Dermis microvascular lymphatic vessel endothelial cell (primary cell): Measurements from ENCODE around the gene PRSS56. TPM values are rescaled to one million over a fixed set of nuclear protein-coding genes. Genes with fewer than 3 reads are reported as not detected.

Experiments used
- DNase-seq, 2 donors: peaks; one replicate each; pipeline versions ENCODE4 v3.0.0 to v3.0.0-alpha.2; 2010; ENCODE audit warnings: low read depth in 2 of 2
- total RNA-seq: library from RNA; depleted of rRNA; stranded (reverse); fragments of >200 nt; gene quantifications from 2 replicates; pipeline ENCODE4 v1.2.1, GENCODE V29; 2014

Gene PRSS56
- total RNA-seq, 1 donor from 2014 or later: not detected

DNA sequence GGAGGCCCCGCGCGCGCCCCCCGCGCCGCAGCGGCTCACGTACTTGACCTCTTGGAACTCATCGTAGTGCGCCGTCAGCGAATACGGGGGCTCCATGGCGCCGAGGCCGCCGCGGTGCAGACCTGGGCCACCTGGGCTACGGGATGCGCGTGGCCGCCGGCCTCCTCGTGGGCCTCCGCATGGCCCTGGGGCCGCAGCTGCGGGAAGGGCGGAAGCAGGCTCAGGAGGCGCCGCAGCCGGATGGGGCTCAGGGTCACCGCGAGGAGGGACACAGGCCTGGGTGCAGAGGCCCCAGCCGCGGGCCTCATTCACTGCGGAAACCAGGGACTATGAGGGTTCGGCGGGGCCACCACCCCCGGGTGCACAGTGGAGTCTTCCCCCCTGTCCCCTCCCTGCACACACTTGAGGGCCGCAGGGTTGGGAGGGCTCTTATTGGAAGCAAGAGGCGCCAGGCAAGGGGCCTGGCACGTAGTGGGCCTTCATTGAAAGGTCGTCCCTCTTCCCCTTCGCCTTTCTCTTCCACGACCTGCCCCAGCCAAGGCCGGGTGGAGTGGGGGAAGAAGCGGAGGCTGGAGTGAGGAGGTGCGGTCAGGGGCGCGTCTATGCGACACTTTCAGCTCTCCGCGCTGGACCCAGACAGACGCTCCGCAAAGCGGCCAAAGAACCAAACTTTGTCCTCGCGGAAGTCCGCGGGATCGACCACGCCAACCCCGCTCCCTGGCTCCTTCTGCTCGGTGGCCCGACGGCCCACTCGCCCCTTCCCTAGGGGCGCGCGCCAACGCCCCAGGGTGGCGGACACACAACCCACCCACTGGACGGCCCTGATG, 33.4 kb upstream of the PRSS56 start:
- no peak for DNase-seq

DNA sequence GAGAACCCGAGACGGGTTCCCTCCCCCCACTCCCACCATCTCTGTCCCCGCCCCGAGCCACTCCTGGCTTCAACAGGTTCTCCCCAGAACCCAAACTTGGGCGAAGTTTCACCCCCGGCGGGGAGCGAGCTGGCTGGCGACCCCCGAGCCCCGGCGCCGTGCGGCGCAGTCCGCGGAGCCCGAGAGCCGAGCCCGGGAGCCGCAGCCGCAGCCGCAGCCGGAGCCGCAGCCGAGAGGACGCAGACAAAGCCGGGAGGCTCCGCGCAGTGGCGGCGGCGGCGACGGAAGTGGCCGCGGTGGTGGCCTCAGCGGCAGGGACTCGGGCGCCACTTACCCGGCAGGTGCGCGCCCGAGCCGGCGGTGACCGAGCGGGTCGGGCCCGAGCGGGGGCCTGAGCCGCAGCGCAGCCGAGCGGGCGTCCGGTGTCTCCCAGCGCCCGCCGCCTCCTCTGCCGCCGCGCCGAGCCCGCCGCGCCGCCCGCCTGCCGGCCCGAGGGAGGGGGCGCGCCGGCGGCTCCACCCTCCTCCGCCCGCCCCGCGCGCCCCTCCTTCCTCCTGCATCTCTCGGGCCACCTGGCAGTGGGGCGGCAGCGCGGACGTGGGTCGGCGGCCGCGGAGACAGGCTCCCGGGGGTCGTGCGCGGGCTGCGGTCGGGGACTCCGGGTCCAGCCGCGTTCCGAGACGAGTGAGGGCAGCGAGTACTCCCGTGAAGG, 32.6 kb upstream of the PRSS56 start, which contains the start of gene ECEL1:
TSS of gene ECEL1 (minus strand) at position 450 of the 712 bp plus-strand sequence. CDS start 1,181 bp downstream, outside the sequence.
- DNase-seq: no peak

- no peak for DNase-seq
Measured at GRCh38 chr2:232488097-232488711, 32.0 kb upstream of the PRSS56 start.

- DNase-seq: no peak
Measured at GRCh38 chr2:232488721-232489300, 31.4 kb upstream of the PRSS56 start.

- DNase-seq: no peak
Measured at GRCh38 chr2:232489516-232490220, 30.5 kb upstream of the PRSS56 start.

DNA sequence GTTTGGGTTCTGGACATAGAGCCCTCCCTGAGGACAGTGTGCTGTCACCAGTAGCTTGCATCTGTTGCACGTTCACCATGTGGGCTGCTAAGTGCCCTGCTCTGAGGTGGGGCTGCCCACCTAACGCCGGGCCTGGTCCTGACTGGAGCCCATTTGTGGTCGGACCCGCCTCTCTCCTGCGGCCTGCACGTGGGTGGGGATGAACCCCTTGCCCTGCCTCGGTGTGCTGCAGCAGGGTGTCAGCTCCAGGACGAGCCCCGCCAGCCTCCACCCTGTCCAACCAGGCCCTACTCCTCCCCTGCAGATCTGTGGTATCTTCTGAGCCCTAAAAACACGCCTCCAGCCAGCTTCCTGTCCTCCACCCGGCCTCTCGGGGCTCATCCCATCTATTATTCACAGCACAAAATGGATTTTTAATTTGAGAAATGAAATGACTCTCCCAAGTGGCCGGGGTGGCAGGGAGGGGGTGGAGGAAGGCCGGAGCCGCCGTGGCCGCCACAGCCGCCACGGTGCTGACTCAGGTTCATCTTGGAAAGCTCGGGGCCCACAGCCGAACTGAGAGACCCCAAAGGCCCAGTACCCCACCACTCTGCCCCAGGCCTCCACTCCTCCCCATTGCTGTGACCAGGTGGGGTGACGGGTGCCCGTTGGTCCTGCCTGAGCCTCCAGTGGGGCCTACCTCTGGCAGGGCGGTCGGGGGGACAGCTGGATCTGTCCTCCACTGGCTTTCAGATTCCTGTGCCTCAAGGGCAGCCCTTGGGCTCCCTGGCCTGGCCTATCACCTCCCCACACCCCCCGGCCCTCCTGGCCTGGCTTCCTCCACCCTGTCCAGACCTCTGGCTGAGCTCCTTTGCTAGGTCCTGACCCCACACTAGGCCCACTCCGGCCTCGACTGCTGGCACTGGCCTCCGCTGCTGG, 29.7 kb upstream of the PRSS56 start:
- no peak for DNase-seq

DNA sequence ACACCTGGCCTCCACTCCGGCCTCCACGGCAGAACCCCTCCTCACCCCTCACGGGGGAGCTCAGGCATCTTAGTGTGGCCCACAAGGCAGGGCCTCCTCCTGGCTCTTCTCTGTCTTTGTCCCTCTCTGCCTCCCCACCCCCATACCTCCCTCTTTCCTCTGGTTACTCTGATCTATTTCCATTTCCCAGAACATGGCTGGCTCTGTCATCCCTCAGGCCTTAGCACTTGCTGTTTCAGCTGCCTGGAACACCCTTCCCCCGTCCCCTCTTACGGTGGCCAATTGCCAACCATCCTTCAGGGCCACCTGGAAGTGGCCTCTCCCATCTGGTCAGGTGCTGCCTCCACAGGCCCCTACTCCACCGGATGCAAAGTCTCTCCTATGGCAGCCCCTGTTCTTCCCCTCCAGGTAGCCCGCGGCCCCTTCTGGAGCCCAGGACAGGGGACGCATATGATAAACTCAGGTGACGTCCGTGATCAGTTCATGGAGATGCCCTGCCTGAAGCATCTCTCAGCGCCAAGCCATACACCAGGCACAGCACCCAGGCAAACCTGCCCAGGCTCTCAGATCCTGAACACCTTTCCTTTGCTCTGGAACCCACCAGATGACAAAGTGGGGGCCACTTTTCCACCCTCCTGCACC, 28.9 kb upstream of the PRSS56 start:
- no peak for DNase-seq

DNA sequence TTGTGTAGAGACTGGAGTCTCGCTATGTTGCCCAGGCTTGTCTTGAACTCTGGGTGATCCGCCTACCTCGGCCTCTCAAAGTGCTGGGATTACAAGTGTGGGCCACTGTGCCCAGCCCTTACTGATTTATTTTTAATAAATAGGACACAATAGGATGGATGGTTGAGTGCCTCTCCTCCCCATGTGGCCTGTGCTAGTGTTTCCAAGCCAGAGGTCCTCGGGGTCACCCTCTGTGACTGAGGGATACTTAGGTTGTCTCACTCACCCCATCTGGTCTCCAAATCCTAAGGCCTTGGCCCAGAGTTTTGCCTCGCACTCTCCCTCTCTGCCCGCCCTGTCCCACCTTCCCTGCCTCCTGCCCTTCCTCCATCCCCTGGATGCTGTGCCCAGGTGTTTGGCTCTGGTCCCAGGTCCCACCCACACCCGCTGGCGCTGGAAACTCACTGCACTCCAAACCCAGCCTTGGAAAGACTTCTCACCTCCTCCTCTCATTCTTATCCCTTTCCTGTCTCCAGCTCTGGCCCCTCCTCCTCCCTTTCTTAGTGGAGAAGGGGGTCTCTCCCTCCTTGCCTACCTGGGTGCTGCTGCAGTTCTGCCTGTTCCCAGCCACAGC, 27.8 kb upstream of the PRSS56 start:
- no peak for DNase-seq

GRCh38 chr2:232492963-232493700, 27.1 kb upstream of the PRSS56 start:
- no peak for DNase-seq

DNA sequence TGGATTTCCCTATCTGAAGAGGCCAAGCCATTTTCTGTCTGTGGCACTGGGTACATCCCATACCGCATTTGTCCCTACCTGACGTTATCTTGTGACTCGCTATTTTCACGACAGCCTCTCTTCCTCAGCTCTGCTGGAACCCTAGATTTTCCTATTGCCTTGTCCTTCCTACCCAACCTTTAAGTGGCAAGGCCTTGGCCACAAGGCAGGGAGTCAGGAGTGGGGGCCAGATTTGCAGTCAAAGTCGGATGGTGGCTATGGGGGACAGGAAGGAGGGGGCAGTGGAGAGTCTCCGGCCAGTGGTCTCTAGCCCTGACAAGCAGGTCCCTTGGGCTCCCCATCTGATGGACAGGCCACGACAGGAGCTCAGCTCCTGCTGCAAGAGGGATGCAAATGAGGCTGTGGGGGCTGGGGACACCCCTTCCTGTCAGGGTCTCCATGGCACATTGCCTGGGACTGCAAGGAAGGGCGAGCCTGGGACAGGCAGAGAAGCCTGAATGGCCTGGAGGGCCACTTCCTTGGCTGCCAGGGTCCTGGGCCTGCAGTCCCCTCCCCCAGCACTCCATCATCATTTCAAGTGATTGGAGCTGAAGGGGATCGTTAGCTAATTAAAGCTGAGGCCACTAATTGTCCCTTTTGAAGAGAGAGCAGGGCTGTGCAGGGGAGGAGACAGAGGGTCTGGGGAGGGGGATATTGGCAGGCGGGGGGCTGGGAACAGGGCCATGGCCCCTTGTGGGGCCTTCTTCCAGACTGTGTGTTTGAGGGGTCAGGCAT, 26.3 kb upstream of the PRSS56 start:
- DNase-seq: no peak

GRCh38 chr2:232494542-232494941, 25.6 kb upstream of the PRSS56 start:
- no peak for DNase-seq

DNA sequence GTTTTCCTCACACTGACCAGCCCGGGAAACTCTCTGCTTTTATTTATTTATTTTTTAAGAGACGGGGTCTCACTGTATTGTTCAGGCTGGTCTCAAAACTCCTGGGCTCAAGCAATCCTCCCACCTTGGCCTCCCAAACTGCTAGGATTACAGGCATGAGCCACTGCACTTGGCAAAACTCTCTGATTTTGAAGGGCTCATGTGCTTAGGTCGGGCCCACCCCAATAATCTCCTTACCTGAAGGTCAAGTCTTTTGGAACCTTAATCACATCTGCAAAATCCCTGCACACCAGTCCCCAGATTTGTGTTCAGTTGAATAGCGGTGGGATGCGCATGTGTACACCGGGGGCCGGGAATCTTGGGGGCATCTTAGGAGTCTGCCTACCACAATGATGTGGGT, 24.9 kb upstream of the PRSS56 start:
- no peak for DNase-seq

DNA sequence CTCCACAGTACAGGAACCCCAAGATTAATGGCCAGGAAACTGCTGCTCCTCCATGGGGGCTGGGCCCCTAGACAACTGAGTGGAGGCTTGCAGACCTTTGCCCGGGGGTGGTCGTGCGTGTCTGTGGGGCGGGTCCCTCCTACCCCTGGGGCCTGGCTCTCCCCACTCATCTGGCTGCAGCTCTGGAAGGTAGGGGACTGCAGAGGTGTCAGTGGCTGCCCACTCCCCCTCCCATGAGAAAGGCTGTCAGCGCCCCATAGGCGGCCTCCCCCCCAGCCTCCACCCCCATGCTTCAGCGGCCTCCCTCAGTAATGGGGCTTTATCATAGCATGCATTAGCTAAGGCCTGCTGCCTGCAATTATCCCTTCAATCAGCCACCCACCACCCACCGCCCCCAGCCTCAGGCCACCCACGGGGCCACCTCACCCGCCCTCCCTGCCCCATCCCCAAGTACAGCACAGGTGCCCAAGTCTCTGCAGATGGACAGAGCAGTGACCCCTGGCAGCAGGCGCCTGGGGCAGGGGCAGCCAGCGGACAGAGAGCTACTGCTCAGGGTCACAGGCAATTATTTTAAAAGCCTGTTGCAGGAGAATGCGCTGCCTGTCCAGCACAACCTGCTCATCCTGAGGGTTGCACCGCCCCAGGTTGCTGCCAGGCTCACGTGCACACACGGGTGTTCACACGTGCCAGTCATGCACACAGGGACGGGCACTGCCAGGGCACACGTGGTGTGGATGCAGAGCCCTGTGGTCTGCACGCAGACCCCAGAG, 23.5 kb upstream of the PRSS56 start:
- no peak for DNase-seq

DNA sequence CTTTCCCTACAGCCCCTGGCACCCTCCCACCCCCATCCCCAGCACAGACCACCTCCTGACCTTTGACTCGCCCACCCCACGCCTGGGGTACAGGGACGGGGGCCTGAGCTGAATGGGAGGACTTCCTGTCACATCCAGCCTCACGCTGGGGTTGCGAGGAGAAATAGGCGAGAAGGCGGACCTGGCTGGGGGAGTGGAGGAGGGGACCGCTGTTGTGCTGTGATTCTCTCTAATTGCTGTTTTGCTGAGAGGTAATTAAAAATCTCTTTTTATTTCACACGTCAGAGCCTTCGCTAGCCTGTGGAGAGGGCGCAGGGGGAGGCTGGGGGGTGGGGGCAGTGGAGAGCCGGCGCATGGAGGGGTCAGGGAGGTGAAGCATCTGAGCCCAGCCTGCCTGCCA, 22.8 kb upstream of the PRSS56 start:
- DNase-seq: no peak

- DNase-seq: no peak
Measured at GRCh38 chr2:232498452-232498851, 21.7 kb upstream of the PRSS56 start.

DNA sequence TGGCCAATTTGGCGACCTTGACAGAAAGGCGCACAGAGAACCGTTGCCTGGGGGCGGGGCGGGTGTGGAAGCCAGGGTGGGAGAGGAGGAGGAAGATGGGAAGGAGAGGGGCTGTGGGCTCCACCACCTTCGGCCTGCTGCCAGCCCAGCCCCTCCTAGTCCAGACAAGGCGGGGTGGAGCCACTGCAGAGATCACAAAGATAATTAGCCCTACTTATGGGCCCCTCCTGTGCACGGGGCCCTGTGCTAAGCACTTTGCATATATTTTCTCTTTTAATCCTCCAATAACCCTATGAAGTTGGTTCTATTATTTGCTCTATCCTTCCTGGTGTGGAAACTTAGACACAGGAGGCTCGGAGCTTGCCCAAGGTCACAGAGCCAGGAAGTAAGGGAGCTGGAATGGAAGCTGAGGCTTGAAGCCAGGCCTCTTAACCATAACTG, 18.8 kb upstream of the PRSS56 start:
- no peak for DNase-seq

DNA sequence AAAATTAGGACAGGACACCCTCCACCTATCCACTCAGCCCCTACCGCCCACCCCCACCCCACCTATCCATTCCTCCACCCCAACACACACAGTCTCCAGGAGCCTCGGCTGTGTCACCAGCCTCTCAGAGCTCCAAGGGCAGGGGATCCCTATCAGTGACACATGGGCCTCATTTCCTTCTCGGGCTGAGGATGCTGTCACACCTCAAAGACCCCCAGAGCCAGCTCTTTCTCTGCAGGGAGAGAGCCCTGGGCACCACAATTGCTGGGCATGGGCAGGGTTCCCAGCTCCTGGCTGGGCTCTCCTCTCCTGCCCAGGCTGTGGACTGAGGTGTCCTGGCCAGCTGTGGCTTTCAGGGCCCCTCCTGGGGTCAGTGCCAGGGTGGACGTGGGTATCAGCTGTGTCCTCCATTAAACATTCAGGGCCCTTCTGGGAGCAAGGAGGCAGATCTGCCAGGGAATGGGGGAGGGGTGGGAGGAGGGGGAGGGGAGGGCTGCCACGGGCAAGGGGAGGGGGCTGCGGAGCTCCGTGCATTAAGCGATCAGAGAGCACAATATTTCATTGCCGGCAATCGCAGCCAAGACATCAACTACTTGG, 18.3 kb upstream of the PRSS56 start:
- DNase-seq: no peak
